GM12874 (cell line): ENCODE measurements around the gene RILPL1.

ENCODE experiments used
- TF ChIP-seq, protein P1 (sequence below): IDR thresholded peaks from 2 replicates; pipeline ENCODE4 v1.5.1; 2011; ENCODE audit warnings: low read depth, mild to moderate bottlenecking, control low read depth, low read length, moderate library complexity; ENCODE audit not compliant: insufficient read depth

RILPL1 gene

DNA sequence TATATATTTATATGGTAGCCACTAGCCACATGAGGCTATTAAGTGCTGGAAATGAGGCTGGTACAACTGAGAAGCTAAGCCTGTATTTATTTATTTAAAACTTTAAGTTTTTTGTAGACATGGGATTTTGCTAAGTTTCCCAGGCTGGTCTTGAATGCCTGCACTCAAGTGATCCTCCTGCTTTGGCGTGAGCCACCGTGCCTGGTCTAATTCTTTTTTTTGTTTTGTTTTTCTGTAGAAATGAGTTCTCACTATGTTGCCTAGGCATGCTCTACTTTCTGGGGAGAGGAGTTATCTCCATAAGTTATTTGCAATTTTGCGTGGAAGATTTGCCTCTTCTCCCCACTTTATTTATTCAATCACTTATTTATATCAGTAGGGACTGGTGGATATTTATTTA, 80.4 kb downstream of the RILPL1 start:
- TF ChIP-seq, protein P1, sequence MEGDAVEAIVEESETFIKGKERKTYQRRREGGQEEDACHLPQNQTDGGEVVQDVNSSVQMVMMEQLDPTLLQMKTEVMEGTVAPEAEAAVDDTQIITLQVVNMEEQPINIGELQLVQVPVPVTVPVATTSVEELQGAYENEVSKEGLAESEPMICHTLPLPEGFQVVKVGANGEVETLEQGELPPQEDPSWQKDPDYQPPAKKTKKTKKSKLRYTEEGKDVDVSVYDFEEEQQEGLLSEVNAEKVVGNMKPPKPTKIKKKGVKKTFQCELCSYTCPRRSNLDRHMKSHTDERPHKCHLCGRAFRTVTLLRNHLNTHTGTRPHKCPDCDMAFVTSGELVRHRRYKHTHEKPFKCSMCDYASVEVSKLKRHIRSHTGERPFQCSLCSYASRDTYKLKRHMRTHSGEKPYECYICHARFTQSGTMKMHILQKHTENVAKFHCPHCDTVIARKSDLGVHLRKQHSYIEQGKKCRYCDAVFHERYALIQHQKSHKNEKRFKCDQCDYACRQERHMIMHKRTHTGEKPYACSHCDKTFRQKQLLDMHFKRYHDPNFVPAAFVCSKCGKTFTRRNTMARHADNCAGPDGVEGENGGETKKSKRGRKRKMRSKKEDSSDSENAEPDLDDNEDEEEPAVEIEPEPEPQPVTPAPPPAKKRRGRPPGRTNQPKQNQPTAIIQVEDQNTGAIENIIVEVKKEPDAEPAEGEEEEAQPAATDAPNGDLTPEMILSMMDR: no peak

DNA sequence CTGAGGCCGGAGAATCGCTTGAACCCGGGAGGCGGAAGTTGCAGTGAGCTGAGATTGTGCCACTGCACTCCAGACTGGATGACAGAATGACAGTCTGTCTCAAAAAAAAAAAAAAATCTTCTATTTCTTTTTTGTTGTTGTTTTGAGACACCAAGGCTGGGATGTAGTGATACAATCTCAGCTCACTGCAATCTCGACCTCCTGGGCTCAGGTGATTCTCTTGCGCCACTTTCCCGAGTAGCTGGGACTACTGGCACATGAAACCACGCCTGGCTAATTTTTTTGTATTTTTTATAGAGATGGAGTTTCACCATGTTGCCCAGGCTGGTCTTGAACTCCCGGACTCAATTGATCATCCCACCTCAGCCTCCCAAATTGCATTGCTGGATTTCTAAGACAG, 82.9 kb downstream of the RILPL1 start:
- TF ChIP-seq, protein P1: no peak

DNA sequence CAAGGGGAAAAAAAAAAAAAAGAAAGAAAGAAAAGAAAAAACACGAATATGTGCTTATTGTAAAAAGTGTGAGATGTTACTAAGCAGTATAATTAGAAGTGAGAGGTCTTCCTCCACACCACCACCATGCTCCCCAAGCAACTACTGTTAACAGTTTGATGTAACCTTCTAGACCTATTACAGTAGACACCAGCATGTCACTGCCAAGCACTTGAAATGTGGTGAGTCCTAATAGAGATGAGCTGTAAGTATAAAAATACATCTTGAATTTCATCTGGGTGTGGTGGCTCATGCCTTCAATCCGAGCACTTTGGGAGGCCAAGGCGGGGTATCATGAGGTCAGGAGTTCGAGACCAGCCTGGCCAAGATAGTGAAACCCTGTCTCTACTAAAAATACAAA, 83.7 kb downstream of the RILPL1 start:
- TF ChIP-seq, protein P1: no peak

- TF ChIP-seq, protein P1: no peak
Measured at GRCh38 chr12:123449249-123449733, 84.2 kb downstream of the RILPL1 start.

DNA sequence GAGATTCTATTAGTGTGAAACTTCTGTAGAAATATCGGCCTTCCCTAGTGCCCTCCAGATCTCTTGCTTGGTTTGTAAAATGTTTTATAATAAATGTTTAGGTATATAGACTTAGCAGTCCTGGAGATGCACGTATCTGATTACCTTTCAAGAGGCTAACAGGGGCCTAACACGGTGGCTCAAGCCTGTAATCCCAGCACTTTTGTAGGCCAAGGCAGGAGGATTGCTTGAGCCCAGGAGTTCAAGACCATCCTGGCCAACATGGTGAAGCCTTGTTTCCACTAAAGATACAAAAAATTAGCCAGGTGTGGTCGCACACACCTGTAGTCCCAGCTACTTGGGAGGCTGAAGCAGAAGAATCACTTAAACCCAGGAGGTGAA, 87.2 kb downstream of the RILPL1 start:
- TF ChIP-seq, protein P1: no peak

DNA sequence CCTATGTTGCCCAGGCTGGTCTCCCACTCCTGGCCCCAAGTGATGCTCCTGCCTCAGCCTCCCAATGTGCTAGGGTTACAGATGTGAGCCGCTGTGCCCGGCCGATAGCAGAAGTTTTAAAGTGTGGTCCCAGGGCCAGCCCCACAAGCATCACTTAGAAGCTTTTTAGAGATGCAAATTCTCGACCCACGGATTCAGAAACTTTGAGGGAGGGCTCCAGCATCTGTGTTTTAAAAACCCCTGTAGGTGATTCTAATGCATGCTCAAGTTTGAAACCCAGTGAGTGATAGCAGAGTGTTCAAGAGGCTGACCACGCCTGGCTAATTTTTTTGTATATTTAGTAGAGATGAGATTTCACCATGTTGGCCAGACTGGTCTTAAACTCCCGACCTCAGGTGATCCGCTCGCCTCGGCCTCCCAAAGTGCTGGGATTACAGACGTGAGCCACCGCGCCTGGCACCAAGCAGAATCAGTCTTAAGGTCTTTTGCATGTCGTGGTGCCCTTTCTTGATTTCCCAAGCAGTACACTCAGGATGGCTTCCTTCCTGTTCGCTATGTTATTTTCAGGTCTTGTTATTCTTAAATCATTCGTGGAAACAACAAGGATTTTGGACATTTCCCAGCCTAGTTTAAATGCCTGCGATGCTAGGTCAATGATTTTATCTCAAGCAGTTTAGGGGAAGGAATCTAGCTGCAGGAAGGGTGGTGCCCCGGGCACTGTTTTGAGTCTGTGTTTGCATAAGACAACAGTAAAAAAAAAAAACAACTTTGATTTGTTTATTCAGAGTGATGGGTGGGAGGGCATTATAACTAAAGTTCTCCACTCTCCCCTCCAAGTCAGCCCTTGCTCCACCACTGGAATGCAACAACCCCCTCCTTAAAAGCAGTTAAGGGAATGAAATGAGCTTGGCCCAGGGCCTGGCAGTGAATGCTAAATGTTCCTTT, 87.9 kb downstream of the RILPL1 start:
- TF ChIP-seq, protein P1: no peak

GRCh38 chr12:123444092-123445026, 89.2 kb downstream of the RILPL1 start:
- TF ChIP-seq, protein P1: no peak
